ENCODE data around the gene OPCML.

- TF ChIP-seq CTCF (IDR thresholded peaks at IDR 0.05) (no peak), ZFX (IDR thresholded peaks at IDR 0.05; ENCODE audit: borderline replicate concordance) (no peak)
Measured at GRCh38 chr11:133104009-133104744, 428.1 kb downstream of the OPCML start.
